PC-9 (cell line): ENCODE measurements around the gene KIAA1671. TPM values are rescaled to one million over a fixed set of nuclear protein-coding genes. Genes with fewer than 3 reads are reported as not detected.

Source experiments
- BruUV-seq: library from RNA; stranded (reverse); fragments of 400-500 nt; replicated peaks from 2 replicates; lab custom pipeline; 2021; lab: Mats Ljungman, UMichigan
- CTCF ChIA-PET: fragments of 300-600 bp; sonication (Branson Sonifier 250); formaldehyde crosslinking; loops from one replicate; lab custom pipeline; 2022; ENCODE audit warnings: antibody characterized with exemption; lab: Charles Lee
- POLR2A ChIA-PET: fragments of 300-600 bp; sonication (Branson Sonifier 250); formaldehyde crosslinking; loops from one replicate; lab custom pipeline; 2022; ENCODE audit warnings: antibody characterized with exemption; ENCODE audit not compliant: unreplicated experiment; lab: Charles Lee
- DNase-seq, 2 experiments: peaks; one replicate each; pipeline versions ENCODE4 v3.0.0 to v3.0.0-alpha.2; 2015 to 2022; ENCODE audit warnings: mixed read lengths in 1 of 2
- H2AFZ ChIP-seq: fragments of 200-600 bp; sonication (generic); 2 replicates; pipeline ENCODE4 v1.8.1; 2017; ENCODE audit warnings: antibody characterized with exemption
- H3F3A ChIP-seq: fragments of 200-600 bp; sonication (generic); 2 replicates; pipeline ENCODE4 v1.8.1; 2017; ENCODE audit warnings: antibody characterized with exemption, mild to moderate bottlenecking, low read depth; ENCODE audit not compliant: insufficient read depth
- H3K27ac ChIP-seq: fragments of 200-600 bp; sonication (generic); 2 replicates; pipeline ENCODE4 v1.6.1; 2016; ENCODE audit warnings: mixed run types
- H3K27me3 ChIP-seq: fragments of 200-600 bp; sonication (generic); 2 replicates; pipeline ENCODE4 v1.6.1; 2016; ENCODE audit warnings: low read depth, mixed run types; ENCODE audit not compliant: insufficient read depth
- H3K36me3 ChIP-seq: fragments of 200-600 bp; sonication (generic); 2 replicates; pipeline ENCODE4 v1.6.1; 2016; ENCODE audit warnings: low read depth, mixed run types
- H3K4me1 ChIP-seq: fragments of 200-600 bp; sonication (generic); replicated peaks from 2 replicates; pipeline ENCODE4 v1.6.1; 2016; ENCODE audit warnings: mixed run types; ENCODE audit not compliant: insufficient read depth
- H3K4me2 ChIP-seq: fragments of 200-600 bp; sonication (generic); 2 replicates; pipeline ENCODE4 v1.6.1; 2017; ENCODE audit warnings: mixed run types
- H3K4me3 ChIP-seq: fragments of 200-600 bp; sonication (generic); 2 replicates; pipeline ENCODE4 v1.6.1; 2016; ENCODE audit warnings: mixed run types
- H3K79me2 ChIP-seq: fragments of 200-600 bp; sonication (generic); 2 replicates; pipeline ENCODE4 v1.6.1; 2017; ENCODE audit warnings: low read depth, mixed run types
- H3K9me2 ChIP-seq: fragments of 200-600 bp; sonication (generic); 2 replicates; pipeline ENCODE4 v1.8.1; 2017; ENCODE audit warnings: mild to moderate bottlenecking; ENCODE audit not compliant: insufficient read depth
- H3K9me3 ChIP-seq: fragments of 200-600 bp; sonication (generic); 2 replicates; pipeline ENCODE4 v1.8.1; 2016; ENCODE audit warnings: low read depth; ENCODE audit not compliant: insufficient read depth
- H4K20me1 ChIP-seq: fragments of 200-600 bp; sonication (generic); 2 replicates; pipeline ENCODE4 v1.8.1; 2017; ENCODE audit not compliant: insufficient read depth
- CTCF ChIP-seq: fragments of 200-600 bp; sonication (generic); conservative IDR thresholded peaks from 2 replicates; pipeline ENCODE4 v1.6.1; 2017; ENCODE audit warnings: mixed run types, antibody characterized with exemption, mild to moderate bottlenecking, moderate library complexity
- EZH2 ChIP-seq: fragments of 200-600 bp; sonication (generic); IDR thresholded peaks from 2 replicates; pipeline ENCODE4 v1.8.0; 2017; ENCODE audit warnings: antibody characterized with exemption, low read depth
- intact Hi-C: fragments of 100-400 bp; cut with micrococcal nuclease; formaldehyde crosslinking; loops from one replicate; pipeline ENCODE4 v1.10.0; 2022; ENCODE audit not compliant: unreplicated experiment
- total RNA-seq: library from RNA; stranded (reverse); gene quantifications from 2 replicates; pipeline ENCODE4 v1.2.3, GENCODE V29; 2021

Gene KIAA1671
- total RNA-seq, 1 experiment from 2014 or later, result 44.3 TPM

- BruUV-seq, result no TSS peak
- no peak overlapping the region for H3K4me3 ChIP-seq
Measured at GRCh38 chr22:24992946-24993345, 40.4 kb downstream of the KIAA1671 start.

GRCh38 chr22:24994070-24994763 is 41.7 kb downstream of the KIAA1671 start:
- H3F3A ChIP-seq, result peaks cover 72% of the 10 kb centered on the region
- BruUV-seq, result TSS peak; percentile 62
- TF ChIP-seq EZH2 (no peak), CTCF (peak; percentile 65)
- H3K36me3 ChIP-seq, result no peaks in the 10 kb centered on the region
- peaks cover 75% of the 10 kb centered on the region for H3K4me1 ChIP-seq
- H4K20me1 ChIP-seq, result peaks cover 43% of the 10 kb centered on the region
- ChIA-PET CTCF (no interaction called here), POLR2A (interaction anchor here (0.5 kb wide), 1 partner anchor 37 kb away, joined by 3 read pairs; no protein-coding TSS in a partner anchor)
- peaks cover 35% of the 10 kb centered on the region for H3K79me2 ChIP-seq
- H3K27me3 ChIP-seq, result no peaks in the 10 kb centered on the region
- intact Hi-C loops, result loop anchor here (1.0 to 2.0 kb wide), 4 partner anchors 28 to 54 kb away; partner anchors contain the start of gene KIAA1671
- peak; percentile 75 to 97 for DNase-seq
- no peak overlapping the region for H3K4me3 ChIP-seq
- peak overlapping the region; percentile 96 for H3K27ac ChIP-seq
- no peaks in the 10 kb centered on the region for H3K9me3 ChIP-seq
- H3K9me2 ChIP-seq, result no peaks in the 10 kb centered on the region
- H2AFZ ChIP-seq, result no peak overlapping the region
- peak overlapping the region; percentile 78 for H3K4me2 ChIP-seq

More at GRCh38 chr22:24992946-24993345, 40.4 kb downstream of the KIAA1671 start:
- Histone ChIP-seq H3F3A (peaks cover 72% of the 10 kb centered on the region), H3K27me3 (no peaks in the 10 kb centered on the region), H3K27ac (no peak overlapping the region), H3K36me3 (no peaks in the 10 kb centered on the region), H3K4me2 (0 out of 2 replicates have a peak overlapping the region, but pooled peaks have one; percentile 78), H2AFZ (no peak overlapping the region), H3K4me1 (peaks cover 75% of the 10 kb centered on the region), H3K9me3 (no peaks in the 10 kb centered on the region), H3K79me2 (peaks cover 28% of the 10 kb centered on the region), H4K20me1 (peaks cover 37% of the 10 kb centered on the region), H3K9me2 (no peaks in the 10 kb centered on the region)
- intact Hi-C loops, result no loop called here
- DNase-seq, result no peak
- no peak for TF ChIP-seq EZH2
- TF ChIP-seq CTCF, result no peak
- POLR2A ChIA-PET, result no interaction called here
- CTCF ChIA-PET, result interaction anchor here (0.7 kb wide), 1 partner anchor 33 kb away, joined by 3 read pairs; no protein-coding TSS in a partner anchor

- H3K36me3 ChIP-seq, result no peaks in the 10 kb centered on the region
- H3K4me1 ChIP-seq, result peaks cover 67% of the 10 kb centered on the region
- DNase-seq, result no peak
- ChIA-PET CTCF (interaction anchor here (0.5 to 0.7 kb wide), 2 partner anchors 16 to 47 kb away, joined by 3 read pairs; no protein-coding TSS in a partner anchor), POLR2A (no interaction called here)
- H2AFZ ChIP-seq, result no peak overlapping the region
- no peak overlapping the region for H3K4me3 ChIP-seq
- no TSS peak for BruUV-seq
- peaks cover 40% of the 10 kb centered on the region for H3K79me2 ChIP-seq
- H3K27me3 ChIP-seq, result no peaks in the 10 kb centered on the region
- peak overlapping the region; percentile 44 for H3K4me2 ChIP-seq
- H4K20me1 ChIP-seq, result peaks cover 43% of the 10 kb centered on the region
- H3K9me3 ChIP-seq, result no peaks in the 10 kb centered on the region
- H3K9me2 ChIP-seq, result no peaks in the 10 kb centered on the region
- no peak overlapping the region for H3K27ac ChIP-seq
- intact Hi-C loops, result loop anchor here (2.0 kb wide), 1 partner anchor 31 kb away; no protein-coding TSS in a partner anchor
- no peak for TF ChIP-seq EZH2
- no peak for TF ChIP-seq CTCF
- peaks cover 60% of the 10 kb centered on the region for H3F3A ChIP-seq
Measured at GRCh38 chr22:24995649-24996180, 43.2 kb downstream of the KIAA1671 start.
